MM.1S (cell line): ENCODE results near the gene KCNMB2.

Experiments used
- DNase-seq: peaks from one replicate; pipeline ENCODE4 v3.0.0-alpha.2; 2015
- H2AFZ ChIP-seq: fragments of 300-600 bp; sonication (generic); 2 replicates; pipeline ENCODE4 v1.6.0; 2016; ENCODE audit warnings: antibody characterized with exemption, low read length
- H3F3A ChIP-seq: fragments of 300-600 bp; sonication (generic); 2 replicates; pipeline ENCODE4 v1.6.1; 2016; ENCODE audit warnings: mild to moderate bottlenecking, antibody characterized with exemption, low read length, moderate library complexity, mixed read lengths; ENCODE audit not compliant: insufficient read depth
- H3K27ac ChIP-seq: fragments of 300-600 bp; sonication (generic); 2 replicates; pipeline ENCODE4 v1.5.1; 2016; ENCODE audit warnings: mild to moderate bottlenecking, low read length
- H3K27me3 ChIP-seq: fragments of 300-600 bp; sonication (generic); replicated peaks from 2 replicates; pipeline ENCODE4 v1.6.0; 2016; ENCODE audit warnings: low read length; ENCODE audit not compliant: insufficient read depth
- H3K36me3 ChIP-seq: fragments of 300-600 bp; sonication (generic); replicated peaks from 2 replicates; pipeline ENCODE4 v1.6.1; 2016; ENCODE audit warnings: mild to moderate bottlenecking, low read length, mixed read lengths; ENCODE audit not compliant: insufficient read depth
- H3K4me1 ChIP-seq: fragments of 300-600 bp; sonication (generic); 2 replicates; pipeline ENCODE4 v1.6.1; 2016; ENCODE audit warnings: low read length, mixed read lengths
- H3K4me2 ChIP-seq: fragments of 300-600 bp; sonication (generic); 2 replicates; pipeline ENCODE4 v1.6.0; 2016; ENCODE audit warnings: low read depth, low read length
- H3K4me3 ChIP-seq: fragments of 300-600 bp; sonication (generic); 2 replicates; pipeline ENCODE4 v1.5.1; 2016; ENCODE audit warnings: low read length, mixed read lengths
- H3K79me2 ChIP-seq: fragments of 300-600 bp; sonication (generic); 2 replicates; pipeline ENCODE4 v1.6.1; 2016; ENCODE audit warnings: mixed run types, low read length, mixed read lengths
- H3K9ac ChIP-seq: fragments of 300-600 bp; sonication (generic); 2 replicates; pipeline ENCODE4 v1.6.1; 2016; ENCODE audit warnings: low read length, mixed read lengths
- H3K9me2 ChIP-seq: fragments of 300-600 bp; sonication (generic); replicated peaks from 2 replicates; pipeline ENCODE4 v1.6.1; 2016; ENCODE audit warnings: mild to moderate bottlenecking, low read length, mixed read lengths; ENCODE audit not compliant: insufficient read depth
- H3K9me3 ChIP-seq: fragments of 300-600 bp; sonication (generic); replicated peaks from 2 replicates; pipeline ENCODE4 v1.6.1; 2016; ENCODE audit warnings: mild to moderate bottlenecking, low read length, mixed read lengths; ENCODE audit not compliant: insufficient read depth
- H4K20me1 ChIP-seq: fragments of 300-600 bp; sonication (generic); 2 replicates; pipeline ENCODE4 v1.6.1; 2016; ENCODE audit warnings: mild to moderate bottlenecking, low read length, moderate library complexity, mixed read lengths; ENCODE audit not compliant: insufficient read depth
- CTCF ChIP-seq: fragments of 300-600 bp; sonication (generic); IDR thresholded peaks from 2 replicates; pipeline ENCODE4 v1.5.1; 2016; ENCODE audit warnings: antibody characterized with exemption, low read length, mixed read lengths
- EZH2 ChIP-seq: fragments of 300-600 bp; sonication (generic); optimal IDR thresholded peaks from 2 replicates; pipeline ENCODE3; 2017; ENCODE audit warnings: low read depth, mild to moderate bottlenecking, antibody characterized with exemption, low read length, mixed read lengths
- EZH2phosphoT487 ChIP-seq: fragments of 300-600 bp; sonication (generic); IDR thresholded peaks from 2 replicates; pipeline ENCODE4 v1.6.1; 2018; ENCODE audit warnings: antibody characterized with exemption, low read length

The KCNMB2 gene

GRCh38 chr3:178510496-178510895 lies 25.7 kb upstream of the KCNMB2 start:
- no peak overlapping the region for H3K27ac ChIP-seq
- H3K9ac ChIP-seq: no peak overlapping the region
- TF ChIP-seq EZH2phosphoT487: no peak
- no peak for TF ChIP-seq CTCF
- no peak overlapping the region for H3K4me2 ChIP-seq
- no peaks in the 10 kb centered on the region for H3K9me3 ChIP-seq
- H3K27me3 ChIP-seq: no peaks in the 10 kb centered on the region
- peaks cover 15% of the 10 kb centered on the region; the same call in 1 of the 2 replicates for H3F3A ChIP-seq
- H3K4me3 ChIP-seq: no peak overlapping the region
- H2AFZ ChIP-seq: no peak overlapping the region
- H3K36me3 ChIP-seq: no peaks in the 10 kb centered on the region
- H4K20me1 ChIP-seq: no peaks in the 10 kb centered on the region
- peaks cover 30% of the 10 kb centered on the region for H3K4me1 ChIP-seq
- no peaks in the 10 kb centered on the region for H3K9me2 ChIP-seq
- no peak for DNase-seq
- H3K79me2 ChIP-seq: no peaks in the 10 kb centered on the region

DNA sequence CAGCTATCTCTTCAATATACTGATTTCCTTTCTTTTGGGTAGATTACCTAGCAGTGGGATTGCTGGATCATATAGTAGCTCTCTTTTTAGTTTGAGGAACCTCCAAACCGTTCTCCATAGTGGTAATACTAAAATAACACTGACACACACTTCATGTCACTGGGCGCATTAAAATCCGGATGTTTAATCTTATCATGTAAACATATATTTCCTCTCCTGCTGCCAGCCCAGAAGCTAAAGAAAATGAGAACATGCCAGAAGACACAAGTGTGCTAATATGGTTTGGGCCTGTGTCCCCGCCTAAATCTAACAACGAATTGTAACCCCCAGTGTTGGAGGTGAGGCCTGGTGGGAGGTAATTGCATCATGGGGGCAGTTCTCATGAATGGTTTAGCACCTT lies 23.6 kb upstream of the KCNMB2 start:
- H3K9me3 ChIP-seq: no peaks in the 10 kb centered on the region
- H2AFZ ChIP-seq: no peak overlapping the region
- H3K27me3 ChIP-seq: no peaks in the 10 kb centered on the region
- H3F3A ChIP-seq: peaks cover 23% of the 10 kb centered on the region
- no peak overlapping the region for H3K4me2 ChIP-seq
- no peaks in the 10 kb centered on the region for H3K9me2 ChIP-seq
- TF ChIP-seq CTCF: no peak
- TF ChIP-seq EZH2phosphoT487: no peak
- no peak for TF ChIP-seq EZH2
- H3K79me2 ChIP-seq: no peaks in the 10 kb centered on the region
- no peak overlapping the region for H3K9ac ChIP-seq
- peak overlapping the region; percentile 88; the same call in 1 of the 2 replicates for H3K27ac ChIP-seq
- H3K4me3 ChIP-seq: no peak overlapping the region
- no peaks in the 10 kb centered on the region for H4K20me1 ChIP-seq
- H3K4me1 ChIP-seq: peaks cover 52% of the 10 kb centered on the region
- no peak for DNase-seq
- H3K36me3 ChIP-seq: no peaks in the 10 kb centered on the region

DNA sequence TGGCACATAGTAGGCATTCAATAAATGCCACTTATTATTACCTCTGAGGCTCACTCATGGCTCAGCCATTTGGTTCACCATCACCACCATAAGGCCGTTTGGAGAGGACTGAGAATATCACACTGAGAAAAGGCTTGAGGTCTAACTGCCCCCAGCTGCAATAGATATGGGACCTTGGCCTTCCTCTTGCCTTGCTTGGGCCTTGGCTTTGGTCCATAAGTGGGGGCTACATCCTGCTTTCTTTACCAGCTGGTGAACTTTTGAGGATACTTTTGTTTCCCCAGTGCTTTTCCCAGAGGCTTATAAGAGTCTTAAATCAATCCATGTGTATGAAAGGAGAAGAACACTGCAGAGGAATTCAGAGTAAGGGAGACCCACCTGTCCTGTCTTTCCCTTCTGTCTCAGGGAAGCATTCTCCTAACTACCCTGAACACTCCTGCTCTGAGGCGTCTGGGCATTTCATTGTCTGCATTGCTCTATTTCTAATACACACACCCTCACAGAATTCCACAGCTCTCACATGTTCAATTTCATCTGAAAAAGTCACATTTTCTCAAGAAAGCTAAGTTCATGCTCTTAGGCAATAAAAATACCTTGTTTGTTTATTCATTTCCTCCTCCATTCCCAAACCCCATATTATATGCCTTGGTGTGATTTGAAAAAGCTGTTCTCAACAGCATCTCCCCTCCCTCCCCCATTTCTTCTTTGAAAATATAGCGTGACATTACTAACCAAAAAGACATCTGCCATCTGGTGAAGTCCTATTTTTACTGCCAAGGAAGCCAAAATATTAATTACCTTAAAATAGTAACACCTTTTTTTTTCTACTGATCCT lies 22.5 kb upstream of the KCNMB2 start:
- peaks cover 34% of the 10 kb centered on the region for H3F3A ChIP-seq
- H3K4me3 ChIP-seq: no peak overlapping the region
- TF ChIP-seq EZH2phosphoT487 (no peak), EZH2 (no peak), CTCF (no peak)
- H3K27me3 ChIP-seq: no peaks in the 10 kb centered on the region
- peak; percentile 93 for DNase-seq
- H3K4me1 ChIP-seq: peaks cover 63% of the 10 kb centered on the region
- H3K79me2 ChIP-seq: no peaks in the 10 kb centered on the region
- H3K36me3 ChIP-seq: no peaks in the 10 kb centered on the region
- H2AFZ ChIP-seq: peak overlapping the region; percentile 38
- no peaks in the 10 kb centered on the region for H4K20me1 ChIP-seq
- H3K9ac ChIP-seq: peak overlapping the region; percentile 44
- H3K4me2 ChIP-seq: peak overlapping the region; percentile 17; the same call in 1 of the 2 replicates
- H3K27ac ChIP-seq: peak overlapping the region; percentile 88
- H3K9me3 ChIP-seq: no peaks in the 10 kb centered on the region
- H3K9me2 ChIP-seq: no peaks in the 10 kb centered on the region
